K562 (cell line): Measurements from ENCODE around the gene RNF113B.

ENCODE experiments used
- CEBPZ ChIP-seq: fragments of 150-350 bp; IDR thresholded peaks from 2 replicates; pipeline ENCODE4 v1.6.1; 2014; ENCODE audit warnings: low read depth, mild to moderate bottlenecking, low read length, borderline replicate concordance
- CHD4 ChIP-seq: fragments of 200-600 bp; sonication (generic); IDR thresholded peaks from 3 replicates; pipeline ENCODE4 v1.6.1; 2012; ENCODE audit warnings: low read depth, mild to moderate bottlenecking, mixed read lengths, low read length, inconsistent platforms; ENCODE audit not compliant: insufficient read depth, insufficient replicate concordance, poor library complexity, severe bottlenecking
- CTCF ChIP-seq, 3 experiments: IDR thresholded peaks in 2 of 3; conservative IDR thresholded peaks in 1 of 3; 2 replicates each; pipeline ENCODE4 v1.5.1; 2011 to 2012; ENCODE audit warnings: low read length in 3 of 3, mild to moderate bottlenecking in 3 of 3, control low read depth in 2 of 3, improper control_type of control experiment in 1 of 3, inconsistent platforms in 1 of 3, low read depth in 1 of 3, mixed read lengths in 1 of 3, moderate library complexity in 1 of 3; ENCODE audit not compliant: insufficient read depth in 2 of 3
- DLX4 ChIP-seq: fragments of 250-450 bp; sonication (Bioruptor Pico); IDR thresholded peaks from 2 replicates; pipeline ENCODE4 v1.6.1; 2021; ENCODE audit warnings: mild to moderate bottlenecking
- ESRRB ChIP-seq: fragments of 250-450 bp; sonication (Bioruptor Pico); IDR thresholded peaks from 2 replicates; pipeline ENCODE4 v1.5.0; 2020; ENCODE audit warnings: mild to moderate bottlenecking, moderate library complexity, borderline replicate concordance
- FOXP4 ChIP-seq: sonication (generic); formaldehyde crosslinking; IDR thresholded peaks from 2 replicates; pipeline ENCODE4 v1.8.0; 2022; ENCODE audit warnings: mild to moderate bottlenecking, missing genetic modification reagents, borderline replicate concordance
- PHB2 ChIP-seq: fragments of 450-650 bp; IDR thresholded peaks from 2 replicates; pipeline ENCODE4 v1.6.1; 2017; ENCODE audit warnings: low read depth
- SIN3A ChIP-seq, 2 experiments: fragments of 150-350 bp in 1 of 2; IDR thresholded peaks; 2 replicates each; pipeline ENCODE4 v1.6.1; 2011 to 2016; ENCODE audit warnings: borderline replicate concordance in 2 of 2, low read depth in 2 of 2, low read length in 2 of 2, mild to moderate bottlenecking in 2 of 2, moderate library complexity in 2 of 2; ENCODE audit not compliant: control insufficient read depth in 1 of 2
- SMARCA5 ChIP-seq: fragments of 450-650 bp; IDR thresholded peaks from 2 replicates; pipeline ENCODE4 v1.6.1; 2016
- ZBTB17 ChIP-seq: fragments of 450-650 bp; formaldehyde crosslinking; IDR thresholded peaks from 2 replicates; pipeline ENCODE4 v1.4.0; 2020; ENCODE audit warnings: mild to moderate bottlenecking
- ZNF121 ChIP-seq: sonication (generic); formaldehyde crosslinking; conservative IDR thresholded peaks from 2 replicates; pipeline ENCODE4 v1.8.0; 2022; ENCODE audit warnings: missing genetic modification reagents
- ZNF551 ChIP-seq: fragments of 250-450 bp; sonication (Bioruptor Pico); IDR thresholded peaks from 2 replicates; pipeline ENCODE4 v1.5.0; 2021; ENCODE audit warnings: mild to moderate bottlenecking, moderate library complexity
- ZNF695 ChIP-seq: fragments of 450-650 bp; formaldehyde crosslinking; IDR thresholded peaks from 2 replicates; pipeline ENCODE4 v1.4.0; 2020; ENCODE audit warnings: mild to moderate bottlenecking, moderate library complexity
- ZNF76 ChIP-seq: fragments of 250-450 bp; sonication (Bioruptor Pico); IDR thresholded peaks from 2 replicates; pipeline ENCODE4 v1.4.0; 2020; ENCODE audit warnings: mild to moderate bottlenecking, moderate library complexity, borderline replicate concordance

DNA sequence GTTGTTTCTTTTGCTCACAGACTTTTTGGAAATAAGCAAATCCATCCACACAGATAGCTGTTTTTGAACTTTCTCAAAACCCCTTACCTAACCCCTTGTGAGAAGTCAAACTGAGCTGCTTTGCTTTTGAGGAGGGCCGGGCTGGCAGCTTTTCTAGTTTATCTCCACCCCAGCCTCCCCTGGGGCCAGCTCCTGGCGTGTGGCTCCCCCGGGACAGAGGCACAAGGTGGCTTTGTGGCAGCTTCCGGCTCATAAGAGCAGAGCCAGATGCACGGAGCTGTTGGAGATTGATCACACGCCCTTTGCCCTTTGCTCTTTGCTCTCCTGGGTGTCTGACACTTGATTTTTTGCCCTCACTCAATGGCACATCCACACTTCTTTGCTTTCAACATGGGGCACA lies 24.9 kb upstream of the RNF113B start:
- TF ChIP-seq SMARCA5: no peak
- no peak for TF ChIP-seq CHD4
- no peak for TF ChIP-seq FOXP4
- no peak for TF ChIP-seq ZNF121 (CRISPR knock-in tag)
- TF ChIP-seq PHB2: no peak
- no peak for TF ChIP-seq DLX4 (CRISPR knock-in tag)
- TF ChIP-seq ZNF76: no peak
- no peak for TF ChIP-seq ESRRB (CRISPR knock-in tag)
- TF ChIP-seq CTCF (IDR thresholded peaks at IDR 0.05 in 2 of 3, conservative IDR thresholded peaks at IDR 0.05 in 1 of 3; ENCODE audit: insufficient read depth in 2 of 3, low read depth in 1 of 3, low read length in 3 of 3): no peak
- TF ChIP-seq ZNF695 (CRISPR knock-in tag): no peak
- TF ChIP-seq CEBPZ: no peak
- TF ChIP-seq SIN3A (IDR thresholded peaks at IDR 0.05; ENCODE audit: borderline replicate concordance in 2 of 2, control insufficient read depth in 1 of 2, low read depth in 2 of 2, low read length in 2 of 2): no peak
- TF ChIP-seq ZNF551 (CRISPR knock-in tag): no peak
- no peak for TF ChIP-seq ZBTB17 (CRISPR knock-in tag)
